Left ventricle myocardium superior (tissue), 1 donor: ENCODE data around the gene HGFAC. TPM values are rescaled to one million over a fixed set of nuclear protein-coding genes. Genes with fewer than 3 reads are reported as not detected.

ENCODE experiments used
- ATAC-seq: fragments of 200-7000 bp; cut with Tn5 transposase; one replicate; pipeline ENCODE4 v1.9.1; 2020; ENCODE audit warnings: mild to moderate bottlenecking, moderate library complexity
- DNase-seq: peaks from one replicate; pipeline ENCODE4 v3.0.0-alpha.2; 2020
- intact Hi-C: fragments of 100-400 bp; cut with micrococcal nuclease; formaldehyde crosslinking; loops from one replicate; pipeline ENCODE4 v1.11.0; 2022
- total RNA-seq: library from RNA; stranded (reverse); fragmentation: NEBNext Ultra II Directional; extraction: Animal tissue kit (Norgen Biotek cat#: 25700); gene quantifications from one replicate; pipeline ENCODE4 v1.2.1, GENCODE V29; 2021
- donor health status: DM: no; HTN: yes; CAD: no; lungs with severe emphysema.

Gene HGFAC
- total RNA-seq, 1 donor from 2014 or later: 0.67 TPM

- DNase-seq (peak; percentile 22), ATAC-seq (no peak)
- intact Hi-C loops: no loop called here
These were observed 3.5 kb upstream of the HGFAC start for GRCh38 chr4:3437998-3438846.

GRCh38 chr4:3438847-3439180 is 3.0 kb upstream of the HGFAC start:
- no peak for ATAC-seq
- intact Hi-C loops: no loop called here
- peak; percentile 25 for DNase-seq

- ATAC-seq: no peak
- DNase-seq: peak; percentile 26
- intact Hi-C loops: no loop called here
These were observed 2.4 kb upstream of the HGFAC start for GRCh38 chr4:3439391-3439790.

GRCh38 chr4:3440011-3440410 is 1.8 kb upstream of the HGFAC start:
- ATAC-seq (no peak), DNase-seq (peak; percentile 21)
- intact Hi-C loops: loop anchor here (10.0 kb wide), 1 partner anchor 95 kb away; no protein-coding TSS in a partner anchor

- ATAC-seq (no peak), DNase-seq (peak; percentile 29)
- intact Hi-C loops: loop anchor here (10.0 kb wide), 1 partner anchor 96 kb away; no protein-coding TSS in a partner anchor
These were observed 728 bp upstream of the HGFAC start for GRCh38 chr4:3440979-3441500.

- ATAC-seq (no peak), DNase-seq (peak; percentile 22)
- intact Hi-C loops: loop anchor here (10.0 kb wide), 1 partner anchor 98 kb away; no protein-coding TSS in a partner anchor
These were observed 741 bp downstream of the HGFAC start for GRCh38 chr4:3442460-3442958.

GRCh38 chr4:3442959-3443749 is 1.4 kb downstream of the HGFAC start:
- intact Hi-C loops: loop anchor here (10.0 kb wide), 1 partner anchor 98 kb away; no protein-coding TSS in a partner anchor
- ATAC-seq: peak; percentile 76
- DNase-seq: peak; percentile 76

- DNase-seq (no peak), ATAC-seq (no peak)
- intact Hi-C loops: loop anchor here (10.0 kb wide), 1 partner anchor 99 kb away; no protein-coding TSS in a partner anchor
These were observed 2.1 kb downstream of the HGFAC start for GRCh38 chr4:3443750-3444309.

GRCh38 chr4:3444351-3445110 is 2.8 kb downstream of the HGFAC start:
- no peak for ATAC-seq
- intact Hi-C loops: loop anchor here (10.0 kb wide), 1 partner anchor 100 kb away; no protein-coding TSS in a partner anchor
- peak; percentile 27 for DNase-seq

GRCh38 chr4:3445111-3445820 is 3.5 kb downstream of the HGFAC start:
- no peak for ATAC-seq
- peak; percentile 15 for DNase-seq
- intact Hi-C loops: loop anchor here (10.0 kb wide), 1 partner anchor 100 kb away; no protein-coding TSS in a partner anchor

GRCh38 chr4:3445829-3446545 is 4.2 kb downstream of the HGFAC start:
- DNase-seq (peak; percentile 26), ATAC-seq (no peak)
- intact Hi-C loops: loop anchor here (10.0 kb wide), 1 partner anchor 101 kb away; no protein-coding TSS in a partner anchor

GRCh38 chr4:3446631-3447320 is 5.0 kb downstream of the HGFAC start:
- DNase-seq (peak; percentile 22), ATAC-seq (no peak)
- intact Hi-C loops: loop anchor here (10.0 kb wide), 1 partner anchor 102 kb away; no protein-coding TSS in a partner anchor

- no peak for ATAC-seq
- intact Hi-C loops: loop anchor here (10.0 kb wide), 1 partner anchor 103 kb away; no protein-coding TSS in a partner anchor
- DNase-seq: peak; percentile 12
These were observed 5.9 kb downstream of the HGFAC start for GRCh38 chr4:3447431-3448395.

GRCh38 chr4:3449047-3449573 is 7.3 kb downstream of the HGFAC start:
- intact Hi-C loops: loop anchor here (10.0 kb wide), 1 partner anchor 104 kb away; no protein-coding TSS in a partner anchor
- no peak for ATAC-seq
- no peak for DNase-seq
